ENCODE results near the gene SERHL2. TPM values are rescaled to one million over a fixed set of nuclear protein-coding genes. Genes with fewer than 3 reads are reported as not detected.
"Not testable (repeated sequence)": the region's sequence is repeated elsewhere in the genome, so short reads cannot be mapped to it uniquely, and the experiment has no call there.

The SERHL2 gene
- polyA plus RNA-seq, 1 of the 3 experiments (the other 2 are of a cell fraction), result 3.1 TPM

GRCh38 chr22:42549331-42550060, 4.3 kb upstream of the SERHL2 start:
- Histone ChIP-seq H3K4me3 (ENCODE audit: low read depth in 2 of 2, low read length in 1 of 2) (no peak overlapping the region), H4K20me1 (ENCODE audit: insufficient read depth) (no peaks in the 10 kb centered on the region), H3K9me3 (no peaks in the 10 kb centered on the region), H3K4me1 (ENCODE audit: control insufficient read depth in 1 of 2, insufficient read depth in 2 of 2, low read depth in 1 of 2, low read length in 1 of 2) (no peaks in the 10 kb centered on the region; a peak in 1 of 4 replicates), H3K9ac (no peak overlapping the region), H3K79me2 (ENCODE audit: insufficient read depth) (no peaks in the 10 kb centered on the region), H3K4me2 (no peak overlapping the region), H3K36me3 (replicated peaks in 1 of 2; ENCODE audit: control insufficient read depth in 1 of 2, insufficient read depth in 2 of 2, low read length in 1 of 2) (no peaks in the 10 kb centered on the region), H3K27ac (ENCODE audit: low read depth in 2 of 2, low read length in 1 of 2) (no peak overlapping the region), H3F3A (replicated peaks; ENCODE audit: insufficient read depth) (no peaks in the 10 kb centered on the region), H3K9me2 (no peaks in the 10 kb centered on the region), H2AFZ (ENCODE audit: low read depth) (no peak overlapping the region), H3K27me3 (ENCODE audit: insufficient read depth) (no peaks in the 10 kb centered on the region)
- WGBS (ENCODE audit: low lambda C conversion rate), result 86% methylated on average over 11 of the region's 11 CpGs
- DNase-seq, result no peak
- POLR2A ChIA-PET, result no interaction called here
- CTCF ChIA-PET, result no interaction called here
- no peak for TF ChIP-seq FOXJ3 (CRISPR knock-in tag; IDR thresholded peaks at IDR 0.05)
- no peak for TF ChIP-seq MAX (IDR thresholded peaks at IDR 0.05; ENCODE audit: low read depth)
- no peak for TF ChIP-seq USF2 (IDR thresholded peaks at IDR 0.05; ENCODE audit: borderline replicate concordance, low read depth, low read length)
- no peak for TF ChIP-seq RFX5 (IDR thresholded peaks at IDR 0.05; ENCODE audit: low read length)
- TF ChIP-seq TAF1 (IDR thresholded peaks at IDR 0.05; ENCODE audit: borderline replicate concordance, low read depth, low read length), result no peak
- no peak for TF ChIP-seq IRF3 (IDR thresholded peaks at IDR 0.05; ENCODE audit: low read depth, low read length)
- TF ChIP-seq NFIC (IDR thresholded peaks at IDR 0.05; ENCODE audit: borderline replicate concordance), result no peak
- TF ChIP-seq TCF12 (IDR thresholded peaks at IDR 0.05), result no peak
- TF ChIP-seq MEF2A (IDR thresholded peaks at IDR 0.05; ENCODE audit: borderline replicate concordance, low read depth), result no peak
- no peak for TF ChIP-seq SMC3 (IDR thresholded peaks at IDR 0.05; ENCODE audit: low read depth, low read length)
- TF ChIP-seq GATA2 (CRISPR knock-in tag; IDR thresholded peaks at IDR 0.05), result no peak
- TF ChIP-seq PBX3 (IDR thresholded peaks at IDR 0.05), result no peak
- no peak for TF ChIP-seq CHD2 (IDR thresholded peaks at IDR 0.05; ENCODE audit: low read length, partially characterized antibody)
- TF ChIP-seq RCOR1 (IDR thresholded peaks at IDR 0.05; ENCODE audit: low read length), result no peak
- TF ChIP-seq SIN3A (IDR thresholded peaks at IDR 0.05; ENCODE audit: borderline replicate concordance, low read depth, low read length), result no peak
- no peak for TF ChIP-seq REST (IDR thresholded peaks at IDR 0.05; ENCODE audit: low read depth, low read length)
- no peak for TF ChIP-seq RXRA (IDR thresholded peaks at IDR 0.05; ENCODE audit: borderline replicate concordance, low read depth)
- no peak for TF ChIP-seq YY1 (IDR thresholded peaks at IDR 0.05; ENCODE audit: low read depth)
- no peak for TF ChIP-seq NRF1 (IDR thresholded peaks at IDR 0.05; ENCODE audit: low read depth, low read length)

GRCh38 chr22:42552294-42552647, 1.5 kb upstream of the SERHL2 start:
- POLR2A ChIA-PET, CTCF ChIA-PET: not testable (repeated sequence)

More at GRCh38 chr22:42552294-42552647, 1.5 kb upstream of the SERHL2 start:
- H2AFZ ChIP-seq (ENCODE audit: low read depth); H3F3A ChIP-seq (replicated peaks; ENCODE audit: insufficient read depth); H3K9me2 ChIP-seq; H4K20me1 ChIP-seq (ENCODE audit: insufficient read depth); H3K4me3 ChIP-seq (ENCODE audit: low read depth in 2 of 2, low read length in 1 of 2); H3K4me2 ChIP-seq; H3K9me3 ChIP-seq; H3K27me3 ChIP-seq (ENCODE audit: insufficient read depth); H3K4me1 ChIP-seq (ENCODE audit: control insufficient read depth in 1 of 2, insufficient read depth in 2 of 2, low read depth in 1 of 2, low read length in 1 of 2); H3K9ac ChIP-seq; H3K79me2 ChIP-seq (ENCODE audit: insufficient read depth); DNase-seq; H3K27ac ChIP-seq (ENCODE audit: low read depth in 2 of 2, low read length in 1 of 2); H3K36me3 ChIP-seq (replicated peaks in 1 of 2; ENCODE audit: control insufficient read depth in 1 of 2, insufficient read depth in 2 of 2, low read length in 1 of 2): not testable (repeated sequence)
- 91% methylated on average over 6 of the region's 6 CpGs for WGBS (ENCODE audit: low lambda C conversion rate)
